H1 (cell line): ENCODE measurements around the gene ENO2. TPM values are rescaled to one million over a fixed set of nuclear protein-coding genes. Genes with fewer than 3 reads are reported as not detected.
"Not testable (repeated sequence)": the region's sequence is repeated elsewhere in the genome, so short reads cannot be mapped to it uniquely, and the experiment has no call there.

ENCODE experiments used
- CTCF ChIA-PET: fragments of 300-600 bp; sonication (Branson Sonifier 250); formaldehyde crosslinking; loops from one replicate; lab custom pipeline; 2021; ENCODE audit not compliant: partially characterized antibody; lab: Charles Lee
- POLR2A ChIA-PET: fragments of 300-600 bp; sonication (Branson Sonifier 250); formaldehyde crosslinking; loops from one replicate; lab custom pipeline; 2021; ENCODE audit warnings: inconsistent platforms; ENCODE audit not compliant: partially characterized antibody; lab: Charles Lee
- DNase-seq, 2 experiments: peaks; one replicate each; pipeline versions ENCODE4 v3.0.0 to v3.0.0-alpha.2; 2010 to 2022; ENCODE audit warnings: low spot score in 2 of 2, low read depth in 1 of 2, mixed read lengths in 1 of 2
- FAIRE-seq: peaks from 2 replicates; lab custom pipeline; 2011; peaks lifted over from hg19 to GRCh38; lab: Jason Lieb, UNC
- H2AFZ ChIP-seq: 2 replicates; pipeline ENCODE4 v1.8.1; 2012; ENCODE audit warnings: low read length, inconsistent platforms
- H2AK5ac ChIP-seq: 2 replicates; pipeline ENCODE4 v1.6.1; 2013; ENCODE audit warnings: low read depth, low read length
- H2BK120ac ChIP-seq: replicated peaks from 2 replicates; pipeline ENCODE3; 2013; ENCODE audit warnings: low read depth, low read length, inconsistent platforms
- H2BK12ac ChIP-seq: 2 replicates; pipeline ENCODE4 v1.6.1; 2013; ENCODE audit warnings: low read depth, low read length
- H2BK15ac ChIP-seq: 2 replicates; pipeline ENCODE4 v1.6.1; 2013; ENCODE audit warnings: low read length
- H2BK20ac ChIP-seq: 2 replicates; pipeline ENCODE4 v1.6.1; 2013; ENCODE audit warnings: low read length
- H2BK5ac ChIP-seq: 2 replicates; pipeline ENCODE4 v1.6.1; 2013; ENCODE audit warnings: low read depth, low read length
- H3K14ac ChIP-seq: 2 replicates; pipeline ENCODE4 v1.6.1; 2013; ENCODE audit warnings: inconsistent platforms; ENCODE audit not compliant: insufficient read length
- H3K18ac ChIP-seq: 2 replicates; pipeline ENCODE4 v1.6.1; 2013; ENCODE audit warnings: low read length; ENCODE audit errors: extremely low read depth
- H3K23ac ChIP-seq: 2 replicates; pipeline ENCODE4 v1.6.1; 2013; ENCODE audit warnings: inconsistent platforms; ENCODE audit not compliant: insufficient read length
- H3K23me2 ChIP-seq: 2 replicates; pipeline ENCODE4 v1.6.1; 2013; ENCODE audit warnings: low read depth, low read length
- H3K27ac ChIP-seq: 2 replicates; pipeline ENCODE4 v1.6.1; 2011; ENCODE audit warnings: low read depth, low read length, inconsistent platforms
- H3K27me3 ChIP-seq, 4 experiments: replicated peaks in 1 of 4; 1 replicate in 1 of 4; 2 replicates in 3 of 4; pipeline versions ENCODE4 v1.6.1 to v1.8.1; 2011 to 2013; ENCODE audit warnings: low read length in 3 of 4, mild to moderate bottlenecking in 3 of 4, inconsistent platforms in 2 of 4, mixed read lengths in 2 of 4, moderate library complexity in 1 of 4; ENCODE audit not compliant: control insufficient read depth in 3 of 4, insufficient read depth in 3 of 4; ENCODE audit errors: extremely low read depth in 1 of 4
- H3K36me3 ChIP-seq, 4 experiments: 2 replicates each; pipeline versions ENCODE4 v1.6.1 to v1.8.1; 2011 to 2013; ENCODE audit warnings: mild to moderate bottlenecking in 4 of 4, low read length in 3 of 4, moderate library complexity in 2 of 4, control low read depth in 1 of 4, inconsistent platforms in 1 of 4; ENCODE audit not compliant: insufficient read depth in 4 of 4, control insufficient read depth in 2 of 4
- H3K4ac ChIP-seq: replicated peaks from 2 replicates; pipeline ENCODE3; 2013; ENCODE audit warnings: low read length, low read depth, mixed read lengths, inconsistent platforms; ENCODE audit not compliant: insufficient read length
- H3K4me1 ChIP-seq, 4 experiments: replicated peaks in 1 of 4; 1 replicate in 1 of 4; 2 replicates in 3 of 4; pipeline versions ENCODE4 v1.6.1 to v1.8.1; 2011 to 2013; ENCODE audit warnings: low read length in 3 of 4, inconsistent platforms in 2 of 4, mixed read lengths in 1 of 4; ENCODE audit not compliant: insufficient read depth in 4 of 4, control insufficient read depth in 3 of 4
- H3K4me2 ChIP-seq, 2 experiments: 2 replicates each; pipeline versions ENCODE4 v1.6.1 to v1.8.1; 2011 to 2013; ENCODE audit warnings: low read depth in 2 of 2, low read length in 2 of 2, control low read depth in 1 of 2, inconsistent platforms in 1 of 2, mild to moderate bottlenecking in 1 of 2; ENCODE audit not compliant: insufficient read depth in 1 of 2
- H3K4me3 ChIP-seq, 4 experiments: fragments of 200-600, 300-600 bp in 1 of 4; sonication (generic), shearing (Covaris generic), sonication (Bioruptor Twin) in 1 of 4; 2 replicates each; pipeline versions ENCODE4 v1.5.1 to v1.8.1; 2011 to 2016; ENCODE audit warnings: low read length in 4 of 4, low read depth in 3 of 4, control low read depth in 2 of 4, inconsistent platforms in 2 of 4, mild to moderate bottlenecking in 2 of 4, mixed read lengths in 1 of 4, moderate library complexity in 1 of 4; ENCODE audit not compliant: insufficient read depth in 2 of 4; ENCODE audit errors: extremely low read depth in 1 of 4
- H3K56ac ChIP-seq: replicated peaks from 2 replicates; pipeline ENCODE3; 2013; ENCODE audit warnings: low read depth, mild to moderate bottlenecking, mixed read lengths, low read length, inconsistent platforms; ENCODE audit not compliant: insufficient read length
- H3K79me1 ChIP-seq: 2 replicates; pipeline ENCODE4 v1.6.1; 2013; ENCODE audit warnings: low read depth, low read length, control low read depth
- H3K79me2 ChIP-seq, 2 experiments: 2 replicates each; pipeline versions ENCODE4 v1.6.1 to v1.8.1; 2012 to 2013; ENCODE audit warnings: low read length in 2 of 2, mild to moderate bottlenecking in 2 of 2, inconsistent platforms in 1 of 2; ENCODE audit not compliant: insufficient read depth in 2 of 2, control insufficient read depth in 1 of 2
- H3K9ac ChIP-seq, 4 experiments: replicated peaks in 1 of 4; 1 replicate in 1 of 4; 2 replicates in 3 of 4; pipeline versions ENCODE4 v1.6.1 to v1.8.1; 2011 to 2013; ENCODE audit warnings: low read depth in 3 of 4, low read length in 3 of 4, control low read depth in 2 of 4, mild to moderate bottlenecking in 2 of 4, moderate library complexity in 2 of 4, inconsistent platforms in 1 of 4; ENCODE audit errors: extremely low read depth in 1 of 4
- H3K9me3 ChIP-seq, 2 experiments: 2 replicates each; pipeline versions ENCODE4 v1.6.1 to v1.8.1; 2012 to 2013; ENCODE audit warnings: mild to moderate bottlenecking in 2 of 2, moderate library complexity in 2 of 2, control low read depth in 1 of 2, inconsistent platforms in 1 of 2, low read depth in 1 of 2, low read length in 1 of 2, mixed read lengths in 1 of 2; ENCODE audit not compliant: insufficient read depth in 2 of 2
- H4K20me1 ChIP-seq, 2 experiments: replicated peaks in 1 of 2; 2 replicates each; pipeline versions ENCODE3 to v1.8.1; 2011 to 2013; ENCODE audit warnings: inconsistent platforms in 2 of 2, low read length in 2 of 2, mild to moderate bottlenecking in 1 of 2; ENCODE audit not compliant: insufficient read depth in 2 of 2, control insufficient read depth in 1 of 2
- H4K5ac ChIP-seq: 2 replicates; pipeline ENCODE4 v1.6.1; 2013; ENCODE audit warnings: low read length, low read depth, mixed read lengths, inconsistent platforms; ENCODE audit not compliant: insufficient read length
- H4K8ac ChIP-seq: 2 replicates; pipeline ENCODE4 v1.8.0; 2013; ENCODE audit warnings: mild to moderate bottlenecking, moderate library complexity, low read length, inconsistent platforms; ENCODE audit not compliant: insufficient read depth; ENCODE audit errors: extremely low read depth
- H4K91ac ChIP-seq: replicated peaks from 2 replicates; pipeline ENCODE3; 2013; ENCODE audit warnings: low read length, mixed read lengths, inconsistent platforms; ENCODE audit not compliant: insufficient read length
- WGBS, 2 experiments: shearing (Covaris generic) in 1 of 2; methylation state at CpG; one replicate each; pipeline versions ENCODE4 v1.1.6 to v1.1.7; 2013 to 2015; ENCODE audit warnings: low lambda C conversion rate in 2 of 2, mixed read lengths in 2 of 2, inconsistent platforms in 1 of 2, low coverage in 1 of 2, missing lambda C conversion rate in 1 of 2; ENCODE audit not compliant: insufficient replicate concordance in 2 of 2, insufficient coverage in 1 of 2, insufficient read length in 1 of 2; ENCODE audit errors: extremely low coverage in 1 of 2, missing lambda C conversion rate in 1 of 2; 5-methylcytosine and 5-hydroxymethylcytosine counted together
- polyA plus RNA-seq, 7 experiments: library from polyadenylated mRNA; depleted of rRNA in 3 of 7; stranded (reverse) in 5 of 7; unstranded in 2 of 7; fragments of >200 nt in 5 of 7; fragments of 200-250 nt in 2 of 7; gene quantifications; 1 replicate in 5 of 7; 2 replicates in 1 of 7; 4 replicates in 1 of 7; pipeline versions ENCODE4 v1.2.1 to v1.2.3, GENCODE V29; 2011 to 2013; ENCODE audit warnings: missing spikeins in 2 of 7, mixed read lengths in 2 of 7
- total RNA-seq: library from RNA; stranded (reverse); fragmentation: NEBNext Ultra II Directional; extraction: Animal tissue kit (Norgen Biotek cat#: 25700); gene quantifications from 2 replicates; pipeline ENCODE4 v1.2.1, GENCODE V29; 2021

The ENO2 gene
- total and polyA plus RNA-seq, 2 of the 8 experiments (the other 6 are each of a cell fraction or from before 2014, with no cell fraction given), result 92.4 to 102 TPM

GRCh38 chr12:6908141-6908540 is 6.2 kb upstream of the ENO2 start:
- WGBS, 2 experiments, result 96% methylated on average over 11 of the region's 11 CpGs; no CpG with 5 or more reads in 1 of the 2 experiments
- H2BK15ac ChIP-seq, H3K27me3 ChIP-seq, H3K79me2 ChIP-seq, H2BK20ac ChIP-seq, H3K4me3 ChIP-seq, H4K5ac ChIP-seq, H3K18ac ChIP-seq, H3K4me2 ChIP-seq, H2BK12ac ChIP-seq, H4K20me1 ChIP-seq, H3K14ac ChIP-seq, H3K23me2 ChIP-seq, H3K9me3 ChIP-seq, H3K23ac ChIP-seq, H2BK120ac ChIP-seq, H4K91ac ChIP-seq, FAIRE-seq, H3K56ac ChIP-seq, H3K36me3 ChIP-seq, H2AK5ac ChIP-seq, H2BK5ac ChIP-seq, H4K8ac ChIP-seq, H3K9ac ChIP-seq, H3K79me1 ChIP-seq, H3K4ac ChIP-seq, H2AFZ ChIP-seq, H3K27ac ChIP-seq, DNase-seq: not testable (repeated sequence)
- H3K4me1 ChIP-seq, result peaks cover 3 to 16% (median 7%) of the 10 kb centered on the region in 4 experiments; a peak in 5 of 7 replicates
- CTCF ChIA-PET, result interaction anchor here (0.6 to 13.0 kb wide), 10 partner anchors 10 to 99 kb away, joined by 3 to 74 read pairs (median 8); partner anchors contain the start of genes ATN1, ENO2 and SPSB2
- POLR2A ChIA-PET, result interaction anchor here (1.7 to 39.6 kb wide), 4 partner anchors 16 to 39 kb away, joined by 7 to 1027 read pairs (median 246); partner anchors contain the start of genes ATN1, C12orf57, PTPN6 and RNU7-1
